Measurements from ENCODE around the gene PSPH.
"Not testable (repeated sequence)": the region's sequence is repeated elsewhere in the genome, so short reads cannot be mapped to it uniquely, and the experiment has no call there.

PSPH gene

DNA sequence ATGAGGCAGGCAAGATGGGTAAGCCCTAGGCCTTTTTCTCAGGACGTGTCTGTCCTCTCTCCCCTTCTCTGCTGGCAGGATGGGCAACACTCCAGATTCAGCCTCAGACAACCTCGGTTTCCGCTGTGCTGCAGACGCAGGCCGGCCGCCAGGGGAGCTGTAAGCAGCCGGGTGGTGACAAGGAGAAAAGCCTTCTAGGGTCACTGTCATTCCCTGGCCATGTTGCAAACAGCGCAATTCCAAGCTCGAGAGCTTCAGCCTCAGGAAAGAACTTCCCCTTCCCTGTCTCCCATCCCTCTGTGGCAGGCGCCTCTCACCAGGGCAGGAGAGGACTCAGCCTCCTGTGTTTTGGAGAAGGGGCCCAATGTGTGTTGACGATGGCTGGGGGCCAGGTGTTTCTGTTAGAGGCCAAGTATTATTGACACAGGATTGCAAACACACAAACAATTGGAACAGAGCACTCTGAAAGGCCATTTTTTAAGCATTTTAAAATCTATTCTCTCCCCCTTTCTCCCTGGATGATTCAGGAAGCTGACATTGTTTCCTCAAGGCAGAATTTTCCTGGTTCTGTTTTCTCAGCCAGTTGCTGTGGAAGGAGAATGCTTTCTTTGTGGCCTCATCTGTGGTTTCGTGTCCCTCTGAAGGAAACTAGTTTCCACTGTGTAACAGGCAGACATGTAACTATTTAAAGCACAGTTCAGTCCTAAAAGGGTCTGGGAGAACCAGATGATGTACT is 28.4 kb upstream of the PSPH start:
- TF ChIP-seq, protein P1, sequence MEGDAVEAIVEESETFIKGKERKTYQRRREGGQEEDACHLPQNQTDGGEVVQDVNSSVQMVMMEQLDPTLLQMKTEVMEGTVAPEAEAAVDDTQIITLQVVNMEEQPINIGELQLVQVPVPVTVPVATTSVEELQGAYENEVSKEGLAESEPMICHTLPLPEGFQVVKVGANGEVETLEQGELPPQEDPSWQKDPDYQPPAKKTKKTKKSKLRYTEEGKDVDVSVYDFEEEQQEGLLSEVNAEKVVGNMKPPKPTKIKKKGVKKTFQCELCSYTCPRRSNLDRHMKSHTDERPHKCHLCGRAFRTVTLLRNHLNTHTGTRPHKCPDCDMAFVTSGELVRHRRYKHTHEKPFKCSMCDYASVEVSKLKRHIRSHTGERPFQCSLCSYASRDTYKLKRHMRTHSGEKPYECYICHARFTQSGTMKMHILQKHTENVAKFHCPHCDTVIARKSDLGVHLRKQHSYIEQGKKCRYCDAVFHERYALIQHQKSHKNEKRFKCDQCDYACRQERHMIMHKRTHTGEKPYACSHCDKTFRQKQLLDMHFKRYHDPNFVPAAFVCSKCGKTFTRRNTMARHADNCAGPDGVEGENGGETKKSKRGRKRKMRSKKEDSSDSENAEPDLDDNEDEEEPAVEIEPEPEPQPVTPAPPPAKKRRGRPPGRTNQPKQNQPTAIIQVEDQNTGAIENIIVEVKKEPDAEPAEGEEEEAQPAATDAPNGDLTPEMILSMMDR (IDR thresholded peaks at IDR 0.05) = no peak
- H3K36me3 Mint-ChIP-seq (ENCODE audit: low read depth) = peaks cover 40% of the 10 kb centered on the region
- peaks cover 3% of the 10 kb centered on the region for H3K27me3 Mint-ChIP-seq (ENCODE audit: low read depth, poor library complexity)
- H3K4me1 Mint-ChIP-seq = peaks cover 6% of the 10 kb centered on the region
- no peak overlapping the region for H3K4me3 Mint-ChIP-seq
- peak overlapping the region; percentile 57 for H3K27ac Mint-ChIP-seq
- no peak for DNase-seq
- H3K9me3 Mint-ChIP-seq = no peaks in the 10 kb centered on the region

DNA sequence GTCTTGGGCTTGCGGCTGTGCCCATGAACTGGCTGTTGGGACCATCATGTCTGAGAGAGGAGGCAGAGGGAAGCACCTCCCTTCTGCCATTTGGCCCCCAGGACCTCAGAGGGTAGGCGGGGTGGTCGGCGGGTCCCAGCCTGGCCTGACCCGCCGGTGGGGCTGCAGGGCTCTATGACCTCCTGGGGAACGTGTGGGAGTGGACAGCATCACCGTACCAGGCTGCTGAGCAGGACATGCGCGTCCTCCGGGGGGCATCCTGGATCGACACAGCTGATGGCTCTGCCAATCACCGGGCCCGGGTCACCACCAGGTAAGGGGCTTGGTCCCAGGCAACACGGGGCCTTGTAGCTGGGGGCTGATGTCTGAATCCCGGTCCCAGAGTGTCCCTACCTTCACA is 27.0 kb upstream of the PSPH start:
- Mint-ChIP-seq H3K27ac (no peak overlapping the region), H3K4me1 (peaks cover 7% of the 10 kb centered on the region), H3K9me3 (no peaks in the 10 kb centered on the region), H3K27me3 (ENCODE audit: low read depth, poor library complexity) (peaks cover 3% of the 10 kb centered on the region), H3K4me3 (no peak overlapping the region), H3K36me3 (ENCODE audit: low read depth) (peaks cover 39% of the 10 kb centered on the region)
- TF ChIP-seq, protein P1 (IDR thresholded peaks at IDR 0.05) = no peak
- no peak for DNase-seq

DNA sequence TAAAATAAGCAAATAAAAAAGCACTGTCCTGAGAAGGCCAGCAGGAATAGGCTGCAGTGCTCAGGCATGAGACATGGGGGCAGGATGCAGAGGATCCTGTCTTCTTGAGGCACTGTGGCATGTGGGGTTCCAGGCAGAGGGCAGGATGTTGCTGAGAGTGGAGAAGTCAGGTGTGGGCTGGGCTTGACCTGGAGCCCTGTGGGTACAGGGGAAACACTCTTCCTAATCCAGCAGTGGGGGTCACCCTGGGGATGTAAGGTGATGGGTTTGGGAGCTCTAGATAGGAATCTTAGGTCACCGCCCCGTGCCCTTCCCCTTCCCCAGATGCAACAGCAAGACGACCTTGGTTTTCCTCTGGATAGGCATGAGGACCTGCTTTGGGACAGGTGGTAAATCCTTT is 26.4 kb upstream of the PSPH start:
- DNase-seq = no peak
- H3K36me3 Mint-ChIP-seq (ENCODE audit: low read depth) = peaks cover 43% of the 10 kb centered on the region
- no peak overlapping the region for H3K27ac Mint-ChIP-seq
- H3K27me3 Mint-ChIP-seq (ENCODE audit: low read depth, poor library complexity) = peaks cover 3% of the 10 kb centered on the region
- H3K9me3 Mint-ChIP-seq = no peaks in the 10 kb centered on the region
- H3K4me3 Mint-ChIP-seq = no peak overlapping the region
- H3K4me1 Mint-ChIP-seq = peaks cover 6% of the 10 kb centered on the region
- TF ChIP-seq, protein P1 (IDR thresholded peaks at IDR 0.05) = no peak

DNA sequence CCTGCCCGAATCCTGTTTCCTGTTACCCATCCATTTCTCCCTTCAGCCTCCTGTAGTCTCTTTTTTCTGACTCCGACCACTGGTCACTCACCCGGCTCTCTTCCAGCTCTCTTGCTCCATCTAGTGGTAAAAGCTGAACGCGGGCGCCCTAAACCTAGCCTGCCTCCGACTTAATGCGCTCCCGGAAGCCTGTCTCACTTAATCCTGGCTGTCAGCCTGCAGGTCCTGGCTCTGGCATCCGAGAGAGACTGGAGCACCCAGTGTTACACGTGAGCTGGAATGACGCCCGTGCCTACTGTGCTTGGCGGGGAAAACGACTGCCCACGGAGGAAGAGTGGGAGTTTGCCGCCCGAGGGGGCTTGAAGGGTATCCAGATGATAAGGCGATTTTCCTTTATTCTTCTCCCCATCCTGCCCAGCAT is 23.1 kb upstream of the PSPH start:
- Mint-ChIP-seq H3K9me3 (no peaks in the 10 kb centered on the region), H3K27ac (peak overlapping the region; percentile 52), H3K4me3 (no peak overlapping the region), H3K36me3 (ENCODE audit: low read depth) (peaks cover 45% of the 10 kb centered on the region), H3K27me3 (ENCODE audit: low read depth, poor library complexity) (no peaks in the 10 kb centered on the region), H3K4me1 (peaks cover 6% of the 10 kb centered on the region)
- TF ChIP-seq, protein P1 (IDR thresholded peaks at IDR 0.05) = peak; percentile 82
- DNase-seq = peak; percentile 83

DNA sequence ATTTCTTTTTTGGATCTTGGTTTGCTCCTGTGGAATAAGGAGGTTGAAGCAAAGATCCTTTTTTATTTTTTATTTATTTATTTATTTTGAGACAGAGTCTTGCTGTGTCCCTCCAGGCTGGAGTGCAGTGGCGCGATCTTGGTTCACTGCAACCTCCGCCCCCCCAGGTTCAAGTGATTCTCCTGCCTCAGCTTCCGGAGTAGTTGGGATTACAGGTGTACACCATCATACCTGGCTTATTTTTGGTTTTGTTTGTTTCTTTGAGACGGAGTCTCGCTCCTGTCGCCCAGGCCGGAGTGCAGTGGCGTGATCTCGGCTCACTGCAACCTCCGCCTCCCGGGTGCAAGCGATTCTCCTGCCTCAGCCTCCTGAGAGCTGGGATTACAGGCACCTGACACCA is 15.1 kb upstream of the PSPH start:
- H3K4me3 Mint-ChIP-seq; DNase-seq; H3K27ac Mint-ChIP-seq; H3K27me3 Mint-ChIP-seq (ENCODE audit: low read depth, poor library complexity); H3K9me3 Mint-ChIP-seq: not testable (repeated sequence)
- peaks cover 50% of the 10 kb centered on the region for H3K36me3 Mint-ChIP-seq (ENCODE audit: low read depth)
- H3K4me1 Mint-ChIP-seq = peaks cover 23% of the 10 kb centered on the region

DNA sequence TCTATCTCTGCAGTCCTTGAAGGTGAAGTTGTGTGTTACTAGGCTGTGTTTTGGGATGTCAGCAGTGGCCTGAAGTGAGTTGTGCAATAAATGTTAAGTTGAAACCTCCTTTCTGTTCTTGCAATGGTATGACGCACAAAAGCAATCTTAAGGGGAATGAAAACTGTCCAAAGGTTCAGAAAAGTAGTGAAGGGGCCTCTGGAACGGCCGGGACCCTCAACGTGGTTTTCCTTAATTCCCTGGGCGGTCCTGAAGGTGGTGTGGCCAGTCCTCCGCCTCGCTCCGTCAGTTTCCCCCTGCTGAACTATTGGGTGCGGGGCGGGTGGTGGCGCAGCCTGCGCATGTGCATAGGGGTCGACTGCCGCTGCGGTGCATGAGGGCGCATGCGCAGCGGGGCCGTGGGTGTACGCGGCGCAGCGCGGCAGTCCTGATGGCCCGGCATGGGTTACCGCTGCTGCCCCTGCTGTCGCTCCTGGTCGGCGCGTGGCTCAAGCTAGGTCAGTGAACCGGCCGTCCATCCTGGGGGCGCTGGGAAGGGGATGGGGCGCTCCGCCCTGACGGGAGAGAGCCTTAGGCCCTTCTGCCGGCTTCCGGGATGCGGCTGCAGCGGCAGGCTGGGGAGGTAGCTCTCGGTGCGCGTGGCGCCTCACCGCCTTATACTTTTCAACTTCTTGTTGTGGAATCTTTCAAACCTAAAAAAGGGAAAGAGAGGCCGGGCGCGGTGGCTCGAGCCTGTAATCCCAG is 12.8 kb upstream of the PSPH start, which contains the start of gene SUMF2:
SUMF2 (plus strand) TSS at position 405 of the 744 bp plus-strand sequence; CDS start at position 431, 26 bp downstream.
- TF ChIP-seq, protein P1 (IDR thresholded peaks at IDR 0.05) = peak; percentile 9
- H3K4me3 Mint-ChIP-seq = peak within 1 kb of the TSS; percentile 91
- H3K4me1 Mint-ChIP-seq = peaks cover 23% of the 10 kb centered on the region
- peak within 1 kb of the TSS; percentile 97 for H3K27ac Mint-ChIP-seq
- H3K9me3 Mint-ChIP-seq = peaks cover 3% of the 10 kb centered on the region
- H3K36me3 Mint-ChIP-seq (ENCODE audit: low read depth) = peaks cover 52% of the 10 kb centered on the region
- peak; percentile 95 for DNase-seq
- no peaks in the 10 kb centered on the region for H3K27me3 Mint-ChIP-seq (ENCODE audit: low read depth, poor library complexity)

Measured in nephron progenitor cell (in vitro differentiated cells).